Aortic smooth muscle cell (primary cell): Measurements from ENCODE around the gene ERICH3. TPM values are rescaled to one million over a fixed set of nuclear protein-coding genes. Genes with fewer than 3 reads are reported as not detected.

Source experiments
- total RNA-seq: library from RNA; depleted of rRNA; stranded (reverse); fragments of >200 nt; gene quantifications from 2 replicates; pipeline ENCODE4 v1.2.3, GENCODE V29; 2014

Gene ERICH3, protein sequence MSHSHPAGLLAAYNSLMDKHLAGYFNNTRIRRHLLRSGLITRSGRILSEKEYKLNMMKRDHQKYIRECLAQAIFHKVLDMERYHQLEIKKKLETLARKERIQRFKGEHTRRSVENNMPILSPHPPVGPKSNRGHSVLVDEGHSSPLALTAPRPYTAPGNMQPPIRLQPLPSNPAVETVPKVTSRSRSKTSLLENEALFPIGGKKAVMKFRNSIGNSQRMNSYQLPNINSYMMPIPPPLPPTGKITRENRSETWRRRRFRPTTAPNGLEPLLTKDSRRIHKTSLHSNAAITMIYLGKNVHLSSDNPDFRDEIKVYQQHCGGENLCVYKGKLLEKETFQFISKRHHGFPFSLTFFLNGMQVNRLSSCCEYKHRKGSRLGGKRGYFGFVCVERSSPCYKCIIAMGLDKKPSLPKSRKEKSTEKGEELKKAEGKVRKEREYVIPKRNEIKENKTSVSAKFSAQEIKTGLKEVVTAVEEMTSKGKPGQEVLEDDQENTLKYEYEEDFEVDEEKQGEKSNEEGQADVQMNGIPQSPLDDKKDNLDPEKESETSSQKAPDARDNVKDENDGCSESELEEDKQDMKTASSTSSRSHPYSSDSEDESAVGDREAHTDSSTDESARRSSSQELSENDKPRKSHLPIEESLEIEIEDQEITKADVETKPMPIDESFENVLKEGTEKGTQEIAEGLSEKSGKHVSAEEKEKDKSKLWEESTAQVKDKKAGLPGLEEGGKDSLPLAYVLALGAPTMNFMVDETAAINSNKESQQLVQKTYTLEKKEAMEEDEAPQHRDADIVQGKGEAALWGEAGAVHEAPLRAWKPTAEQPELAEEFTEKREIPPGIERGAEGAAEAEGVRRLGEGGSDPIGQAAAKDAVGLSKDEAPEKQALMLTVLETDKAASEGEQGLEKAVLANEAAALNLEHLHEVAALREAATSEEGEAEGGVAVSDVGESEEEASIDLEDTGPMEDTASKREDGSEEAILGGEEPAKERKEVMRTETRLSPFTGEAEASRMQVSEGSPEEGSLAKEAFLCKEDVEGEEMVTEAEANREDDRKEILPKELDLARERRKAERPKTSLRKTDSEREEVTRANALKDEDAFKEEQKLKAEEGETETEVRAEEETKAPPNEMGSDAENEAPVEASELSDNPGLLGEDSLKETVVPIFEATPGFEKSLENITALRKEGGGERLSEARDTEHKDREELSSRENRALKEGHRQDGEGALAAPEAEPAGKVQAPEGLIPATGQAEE (N-terminal part only)
- not detected in 2 replicates for total RNA-seq

DNA sequence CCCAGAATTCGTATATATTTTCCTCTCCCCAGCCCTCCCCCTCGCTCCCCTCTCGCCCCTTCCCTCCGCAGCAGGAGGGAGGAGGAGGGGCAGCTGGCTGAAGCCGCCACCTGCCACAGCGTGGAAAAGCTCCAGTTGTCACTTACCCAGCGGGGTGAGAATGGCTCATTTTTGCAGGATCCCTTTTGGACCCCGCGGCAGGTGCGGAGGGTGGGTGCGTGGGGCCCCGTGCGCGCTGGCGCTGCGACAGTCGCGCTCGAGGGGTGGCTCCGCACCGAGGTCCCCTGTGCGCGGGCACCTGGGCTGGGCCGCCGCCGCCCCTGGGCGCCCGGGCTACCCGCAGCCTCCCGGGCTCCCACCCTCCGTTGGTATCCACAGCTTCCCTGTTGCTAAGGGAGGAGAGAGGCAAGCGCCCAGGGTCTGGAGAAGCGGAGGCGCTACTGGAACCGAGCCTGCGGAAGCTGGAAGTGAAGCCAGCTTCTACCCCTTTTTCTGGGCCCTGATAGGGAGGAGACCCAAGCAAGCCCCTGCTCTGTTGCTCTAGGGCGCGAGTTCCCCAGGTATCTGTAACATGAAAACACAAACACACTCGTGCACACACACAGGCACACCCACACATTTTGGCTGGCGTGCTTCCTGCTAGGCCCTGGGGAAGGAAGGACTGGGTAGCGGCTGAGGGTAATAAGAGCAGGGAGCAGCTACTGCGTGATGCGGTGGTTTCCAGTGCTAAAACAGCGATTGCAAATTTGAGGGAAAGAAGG is at the start of gene ERICH3:
ERICH3 (minus strand) TSS at position 442 of the 761 bp plus-strand sequence; CDS start at position 169, 273 bp downstream.

Other genes with a start within 250 kb of the ERICH3 start
- gene LRRC53, start 161.2 kb downstream of the ERICH3 start, total RNA-seq, result not detected in 2 replicates
- 46.9 and 53.4 TPM in 2 replicates for gene CRYZ, start 59.3 kb upstream of the ERICH3 start, total RNA-seq
- gene TYW3, start 59.4 kb upstream of the ERICH3 start, total RNA-seq, result 16.2 and 17.6 TPM in 2 replicates